Aorta (tissue), 5 donors: ENCODE data around the gene PKP2. TPM values are rescaled to one million over a fixed set of nuclear protein-coding genes. Genes with fewer than 3 reads are reported as not detected.

Source experiments
- ATAC-seq: fragments of 200-7000 bp; cut with Tn5 transposase; one replicate; pipeline ENCODE4 v1.9.1; 2022; ENCODE audit warnings: moderate library complexity; ENCODE audit not compliant: low FRiP score
- DNase-seq, 2 donors: peaks; one replicate each; pipeline ENCODE4 v3.0.0-alpha.2; 2020
- H3K27ac ChIP-seq, 2 donors: one replicate each; pipeline ENCODE4 v1.5.1; 2013; ENCODE audit warnings: low read length in 2 of 2, mild to moderate bottlenecking in 2 of 2, moderate library complexity in 2 of 2, control low read depth in 1 of 2, inconsistent platforms in 1 of 2, low read depth in 1 of 2
- H3K27me3 ChIP-seq, 2 donors: one replicate each; pipeline ENCODE4 v1.6.1; 2013; ENCODE audit warnings: control low read depth in 1 of 2, low read length in 1 of 2, mild to moderate bottlenecking in 1 of 2, moderate library complexity in 1 of 2; ENCODE audit not compliant: insufficient read depth in 2 of 2, control insufficient read depth in 1 of 2
- H3K36me3 ChIP-seq, 2 donors: one replicate each; pipeline ENCODE4 v1.6.1; 2013; ENCODE audit warnings: control low read depth in 1 of 2, low read length in 1 of 2, mild to moderate bottlenecking in 1 of 2; ENCODE audit not compliant: insufficient read depth in 2 of 2, control insufficient read depth in 1 of 2
- H3K4me1 ChIP-seq, 2 donors: one replicate each; pipeline ENCODE4 v1.6.1; 2013; ENCODE audit warnings: low read length in 2 of 2, control low read depth in 1 of 2, mild to moderate bottlenecking in 1 of 2, moderate library complexity in 1 of 2; ENCODE audit not compliant: insufficient read depth in 2 of 2, control insufficient read depth in 1 of 2
- H3K4me3 ChIP-seq, 2 donors: one replicate each; pipeline ENCODE4 v1.5.1; 2013; ENCODE audit warnings: low read length in 2 of 2, control low read depth in 1 of 2, mild to moderate bottlenecking in 1 of 2
- H3K9me3 ChIP-seq: one replicate; pipeline ENCODE4 v1.6.1; 2013; ENCODE audit warnings: mild to moderate bottlenecking, low read length; ENCODE audit not compliant: control insufficient read depth
- WGBS, 2 donors: extraction: QIAGEN DNeasy Blood & Tissue Kit; methylation state at CpG; one replicate each; pipeline ENCODE4 v1.1.7; 2013; 5-methylcytosine and 5-hydroxymethylcytosine counted together
- intact Hi-C, 2 donors: fragments of 100-400 bp; cut with DNase I; formaldehyde crosslinking; loops; one replicate each; pipeline versions ENCODE4 v1.14.2 to v1.15.0; 2022
- polyA plus RNA-seq, 2 donors: library from polyadenylated mRNA; stranded (reverse); fragments of 200-250 nt; gene quantifications; one replicate each; pipeline ENCODE4 v1.2.3, GENCODE V29; 2013
- total RNA-seq, 2 donors: library from RNA; stranded (reverse); fragmentation: NEBNext Ultra II Directional; extraction: Animal tissue kit (Norgen Biotek cat#: 25700); gene quantifications; one replicate each; pipeline ENCODE4 v1.2.1, GENCODE V29; 2021
- donor health status: healthy with polysubstance abuse.
- donor health status: Bipolar disorder and iron deficiency.
- donor health status: DM: no; HTN: no; CAD: no.
- donor health status: DM: no; HTN: no; CAD: no.
- donor health status: DM: yes; HTN: yes; CAD: no.

Gene PKP2
- total and polyA plus RNA-seq, 4 donors = 0.38 to 4.4 (median 1.1) TPM

DNA sequence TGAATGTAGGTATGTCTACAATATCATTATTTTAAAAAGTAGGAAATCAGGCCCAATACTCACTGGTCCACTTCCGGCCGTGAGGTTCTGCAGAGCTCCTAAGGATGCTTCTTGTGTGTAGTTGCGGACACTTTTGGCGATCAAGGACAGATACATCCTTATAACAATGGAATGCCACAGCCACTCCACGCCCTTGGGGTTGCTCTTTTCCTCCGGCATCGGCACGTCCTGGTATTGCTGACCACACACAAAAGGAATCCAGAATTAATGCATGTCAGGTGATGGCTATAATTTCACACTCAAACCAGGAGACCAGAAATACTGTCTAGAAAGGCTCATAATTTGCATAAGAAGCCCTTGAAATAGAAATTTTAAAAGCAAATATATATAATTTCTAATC lies 75.3 kb downstream of the PKP2 start:
- intact Hi-C loops = no loop called here
- Histone ChIP-seq H3K4me3 (no peak overlapping the region), H3K27me3 (no peaks in the 10 kb centered on the region), H3K27ac (no peak overlapping the region), H3K36me3 (no peaks in the 10 kb centered on the region), H3K4me1 (no peaks in the 10 kb centered on the region), H3K9me3 (no peaks in the 10 kb centered on the region)
- WGBS, 2 donors = 70 to 78% methylated on average over 8 of the region's 8 CpGs
- DNase-seq (no peak), ATAC-seq (no peak)

DNA sequence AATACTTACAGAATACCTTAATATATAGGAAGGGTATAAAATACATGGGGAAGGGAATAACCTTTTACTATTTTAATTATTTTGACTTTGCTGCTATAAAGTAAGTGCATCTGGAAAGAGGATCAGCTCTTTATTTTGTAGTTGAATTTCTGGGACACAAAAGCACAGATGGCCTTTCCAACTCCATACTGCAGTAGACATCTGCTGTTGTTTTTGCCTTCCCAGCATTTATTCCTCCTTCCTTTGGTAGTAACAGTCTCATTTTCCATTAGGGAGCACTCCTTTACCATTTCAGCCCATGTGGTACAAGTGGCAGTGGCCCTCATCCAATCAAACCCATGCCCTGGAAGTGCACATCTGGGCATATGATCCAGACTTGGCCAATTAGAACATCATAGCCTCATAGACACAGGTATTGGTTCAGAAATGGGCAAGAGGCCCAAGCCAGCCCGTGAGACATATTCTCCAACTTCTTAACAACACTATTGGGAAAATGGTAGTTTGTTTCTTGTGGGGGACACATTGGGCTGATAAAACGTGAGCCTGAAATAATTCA lies 76.1 kb downstream of the PKP2 start:
- Histone ChIP-seq H3K27ac (no peak overlapping the region), H3K27me3 (no peaks in the 10 kb centered on the region), H3K9me3 (no peaks in the 10 kb centered on the region), H3K36me3 (no peaks in the 10 kb centered on the region), H3K4me1 (no peaks in the 10 kb centered on the region), H3K4me3 (no peak overlapping the region)
- DNase-seq (no peak), ATAC-seq (no peak)
- intact Hi-C loops = no loop called here
- 78 to 88% methylated on average over 2 of the region's 2 CpGs for WGBS, 2 donors

DNA sequence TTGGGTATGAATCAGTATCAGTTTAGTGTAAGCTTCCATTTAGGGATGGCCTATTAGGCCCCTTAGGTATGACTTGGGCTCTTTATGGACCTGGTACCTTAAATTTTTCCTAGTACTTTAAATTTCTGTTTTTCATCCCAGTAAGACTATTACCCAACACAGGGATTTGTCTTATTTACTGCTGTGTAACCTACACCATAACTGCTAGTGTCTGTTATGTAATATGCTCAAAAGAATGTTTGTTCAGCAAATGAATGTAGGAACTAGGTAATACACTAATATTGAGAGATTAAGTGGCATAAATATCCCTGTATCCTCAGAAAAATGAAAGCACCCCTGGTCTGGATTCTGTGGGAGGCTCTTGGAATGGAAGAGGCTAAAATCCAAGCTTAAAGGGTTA lies 77.2 kb downstream of the PKP2 start:
- DNase-seq (no peak), ATAC-seq (no peak)
- Histone ChIP-seq H3K9me3 (no peaks in the 10 kb centered on the region), H3K36me3 (no peaks in the 10 kb centered on the region), H3K4me1 (no peaks in the 10 kb centered on the region), H3K27ac (no peak overlapping the region), H3K4me3 (no peak overlapping the region), H3K27me3 (no peaks in the 10 kb centered on the region)
- intact Hi-C loops = no loop called here

DNA sequence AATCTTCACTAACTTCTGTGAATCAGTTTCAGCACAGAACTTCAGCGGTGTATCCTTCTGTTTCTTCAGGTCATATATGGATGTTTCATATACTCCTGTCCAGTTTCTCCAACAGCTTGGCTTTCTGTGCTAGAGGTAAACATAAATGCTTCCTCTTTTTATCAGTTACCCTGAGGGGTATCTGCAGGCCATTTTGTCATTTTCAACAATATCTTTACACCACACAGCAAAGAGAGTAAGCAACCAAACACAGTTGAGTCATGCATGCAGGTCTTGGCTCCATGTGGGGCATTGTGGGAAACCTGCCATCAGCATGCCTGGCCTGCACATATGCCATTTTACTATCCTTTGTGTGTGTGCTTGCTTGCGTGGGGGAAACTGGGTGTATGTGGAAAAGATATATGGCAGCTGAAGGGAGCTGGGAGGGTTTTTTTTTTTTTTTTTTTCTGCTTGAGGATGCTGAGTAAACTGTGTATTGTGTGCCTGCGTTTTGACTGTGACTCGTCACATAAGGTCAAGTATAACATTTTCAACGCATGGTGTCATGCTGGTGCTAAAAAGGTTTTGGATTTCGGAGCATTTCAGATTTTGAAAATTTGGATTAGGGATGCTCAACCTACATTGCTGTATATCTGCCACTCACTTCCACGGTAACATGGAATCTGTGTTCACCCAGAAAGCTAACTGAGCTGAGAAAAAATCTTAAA lies 84.7 kb downstream of the PKP2 start:
- Histone ChIP-seq H3K27me3 (no peaks in the 10 kb centered on the region), H3K4me3 (no peak overlapping the region), H3K9me3 (peaks cover 1% of the 10 kb centered on the region), H3K36me3 (no peaks in the 10 kb centered on the region), H3K4me1 (no peaks in the 10 kb centered on the region), H3K27ac (no peak overlapping the region)
- no peak for DNase-seq
- no peak for ATAC-seq
- intact Hi-C loops = no loop called here
- whole genome bisulfite sequencing, 2 donors = 85 to 92% methylated on average over 7 of the region's 7 CpGs

DNA sequence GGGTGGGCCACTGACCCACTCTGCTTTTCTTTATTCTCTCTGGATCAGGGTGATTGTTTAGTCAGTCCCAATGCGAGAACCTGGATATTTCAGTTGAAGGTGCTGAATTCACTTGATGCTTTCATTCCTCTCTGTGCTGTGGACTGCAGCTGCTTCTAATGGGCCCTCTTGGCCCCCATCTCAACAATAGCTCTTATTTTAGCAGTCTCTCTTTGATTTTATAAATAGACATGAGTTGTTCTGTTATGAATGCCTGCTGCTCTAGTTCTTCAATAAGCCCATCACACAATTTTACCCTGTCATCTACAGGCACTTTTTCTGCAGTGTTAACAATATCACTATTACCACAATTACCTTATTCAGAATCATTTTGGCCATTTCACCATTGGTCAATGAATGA lies 86.7 kb downstream of the PKP2 start:
- no peak overlapping the region for H3K27ac ChIP-seq
- H3K4me3 ChIP-seq = no peak overlapping the region
- 92 to 93% methylated on average over 1 of the region's 1 CpG for WGBS, 2 donors
- no peaks in the 10 kb centered on the region for H3K36me3 ChIP-seq
- H3K27me3 ChIP-seq = no peaks in the 10 kb centered on the region
- peaks cover 1% of the 10 kb centered on the region for H3K9me3 ChIP-seq
- intact Hi-C loops = no loop called here
- no peak for DNase-seq
- ATAC-seq = no peak
- H3K4me1 ChIP-seq = no peaks in the 10 kb centered on the region

DNA sequence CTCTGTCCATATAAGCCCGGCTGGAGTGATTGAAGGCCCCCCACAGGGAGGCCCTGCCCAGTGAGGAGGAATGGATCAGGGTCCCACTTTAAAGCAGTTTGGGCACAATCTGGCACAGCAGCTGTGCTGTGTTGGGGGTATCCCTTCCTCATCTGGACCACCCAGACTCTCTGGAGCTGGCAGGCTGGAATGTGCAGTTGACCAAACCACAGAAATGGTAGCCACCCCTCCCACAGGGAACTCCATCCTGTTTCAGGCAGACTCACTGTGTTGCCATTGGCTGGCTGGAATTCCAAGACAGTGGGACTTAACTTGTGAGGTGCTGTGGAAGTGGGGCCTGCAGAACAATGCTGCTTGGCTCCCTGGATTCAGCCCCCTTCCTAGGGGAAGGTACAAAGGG lies 87.4 kb downstream of the PKP2 start:
- Histone ChIP-seq H3K27me3 (no peaks in the 10 kb centered on the region), H3K4me3 (no peak overlapping the region), H3K36me3 (no peaks in the 10 kb centered on the region), H3K9me3 (peaks cover 3% of the 10 kb centered on the region), H3K27ac (no peak overlapping the region), H3K4me1 (no peaks in the 10 kb centered on the region)
- intact Hi-C loops = no loop called here
- ATAC-seq (no peak), DNase-seq (no peak)
- WGBS, 2 donors = 0 to 2% methylated on average over 1 of the region's 1 CpG

DNA sequence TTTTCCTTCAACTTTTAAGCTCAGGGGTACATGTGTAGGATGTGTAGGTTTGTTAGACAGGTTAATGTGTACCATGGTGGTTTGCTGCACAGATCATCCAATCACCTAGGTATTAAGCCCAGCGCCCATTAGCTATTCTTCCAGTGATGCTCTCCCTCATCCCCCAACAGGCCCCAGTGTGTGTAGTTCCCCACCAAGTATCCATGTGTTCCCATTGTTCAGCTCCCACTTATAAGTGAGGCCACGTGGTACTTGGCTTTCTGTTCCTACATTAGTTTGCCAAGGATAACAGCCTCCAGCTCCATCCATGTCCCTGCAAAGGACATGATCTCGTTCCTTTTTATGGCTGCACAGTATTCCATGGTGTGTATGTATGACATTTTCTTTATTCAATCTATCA lies 92.3 kb downstream of the PKP2 start:
- no peak for ATAC-seq
- intact Hi-C loops = no loop called here
- Histone ChIP-seq H3K4me3 (no peak overlapping the region), H3K27me3 (no peaks in the 10 kb centered on the region), H3K36me3 (no peaks in the 10 kb centered on the region), H3K27ac (no peak overlapping the region), H3K4me1 (no peaks in the 10 kb centered on the region), H3K9me3 (peaks cover 3% of the 10 kb centered on the region)
- no peak for DNase-seq
- WGBS, 2 donors = 73 to 77% methylated on average over 3 of the region's 3 CpGs

DNA sequence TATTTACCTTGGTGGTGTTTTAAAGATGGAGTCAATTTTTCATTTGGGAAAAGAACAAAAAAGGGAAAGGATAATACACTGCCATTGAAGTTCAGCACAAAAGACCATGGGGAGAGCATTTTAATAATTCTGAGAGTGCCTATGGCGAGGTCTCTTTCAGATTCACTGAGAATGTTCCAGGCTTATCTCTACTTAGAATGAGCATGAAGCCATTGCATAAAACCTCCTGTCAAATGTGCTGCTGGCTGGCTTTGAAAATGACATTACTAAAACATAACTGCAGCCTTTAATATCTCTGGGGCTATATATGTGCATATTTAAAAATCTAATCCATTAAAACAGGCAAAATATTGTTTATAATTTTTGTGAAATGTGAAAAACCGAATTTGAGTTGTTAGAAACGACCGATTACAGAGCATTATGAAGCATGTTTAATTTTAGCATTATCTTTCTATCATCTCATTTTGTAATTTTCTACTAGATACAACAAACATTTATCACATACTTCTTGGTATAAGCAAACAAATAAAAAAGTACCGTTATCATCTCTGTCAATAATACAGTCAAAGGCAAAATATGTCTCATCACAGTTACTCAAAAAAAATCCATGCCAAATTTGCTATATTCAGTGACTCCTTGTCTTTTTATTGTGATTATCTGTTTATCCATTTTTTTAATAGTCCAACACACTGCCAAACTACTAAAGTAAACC lies 95.2 kb downstream of the PKP2 start:
- Histone ChIP-seq H3K27ac (no peak overlapping the region), H3K36me3 (no peaks in the 10 kb centered on the region), H3K4me1 (no peaks in the 10 kb centered on the region), H3K27me3 (no peaks in the 10 kb centered on the region), H3K9me3 (peaks cover 2% of the 10 kb centered on the region), H3K4me3 (no peak overlapping the region)
- no peak for DNase-seq
- 84 to 91% methylated on average over 5 of the region's 5 CpGs for WGBS, 2 donors
- no peak for ATAC-seq
- intact Hi-C loops = no loop called here

DNA sequence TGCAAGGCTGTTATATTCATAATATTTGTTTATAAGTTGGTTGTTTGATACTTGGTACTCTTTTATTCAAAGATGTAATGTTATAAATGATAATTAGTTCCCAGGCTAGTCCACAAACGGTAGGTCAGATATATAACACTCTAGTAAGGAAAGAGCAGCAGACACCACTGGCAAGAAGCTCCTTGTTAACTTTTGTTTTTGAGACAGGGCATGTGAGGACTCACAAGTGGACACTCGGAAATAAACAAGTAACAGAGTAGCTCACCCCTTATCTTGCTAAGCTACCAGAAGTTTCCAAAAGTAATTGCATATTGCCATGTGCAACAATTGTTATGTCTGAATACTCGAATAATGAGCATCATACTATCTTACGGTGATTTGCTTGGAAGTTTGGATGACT lies 102.3 kb downstream of the PKP2 start:
- intact Hi-C loops = no loop called here
- ATAC-seq = no peak

More for the DNA sequence above, 102.3 kb downstream of the PKP2 start:
- no peak for DNase-seq
- Histone ChIP-seq H3K36me3 (no peaks in the 10 kb centered on the region), H3K4me3 (no peak overlapping the region), H3K27ac (no peak overlapping the region), H3K27me3 (no peaks in the 10 kb centered on the region), H3K9me3 (no peaks in the 10 kb centered on the region), H3K4me1 (no peaks in the 10 kb centered on the region)
- WGBS, 2 donors = 75 to 87% methylated on average over 4 of the region's 4 CpGs
